CD8-positive, alpha-beta memory T cell (primary cell): ENCODE data around the gene RPS6KA6. TPM values are rescaled to one million over a fixed set of nuclear protein-coding genes. Genes with fewer than 3 reads are reported as not detected.

Experiments
- CTCF ChIA-PET: fragments of 350-600 bp; sonication (Branson Sonifier 250); formaldehyde crosslinking; loops from one replicate; lab custom pipeline; 2021; ENCODE audit warnings: antibody characterized with exemption; lab: Charles Lee
- POLR2A ChIA-PET: fragments of 350-600 bp; sonication (Branson Sonifier 250); formaldehyde crosslinking; loops from one replicate; lab custom pipeline; 2021; ENCODE audit warnings: antibody characterized with exemption; lab: Charles Lee
- DNase-seq, 5 donors: peaks; one replicate each; pipeline versions ENCODE4 v3.0.0 to v3.0.0-alpha.2; 2020 to 2022; ENCODE audit warnings: mixed read lengths in 1 of 5
- H3K27ac ChIP-seq: one replicate; pipeline ENCODE4 v1.7.0; 2013; ENCODE audit warnings: low read depth, mild to moderate bottlenecking, low read length, moderate library complexity
- H3K27me3 ChIP-seq: 2 replicates; pipeline ENCODE4 v1.7.0; 2013; ENCODE audit warnings: low read length, mild to moderate bottlenecking; ENCODE audit not compliant: insufficient read depth, poor library complexity, severe bottlenecking
- H3K36me3 ChIP-seq: 2 replicates; pipeline ENCODE4 v1.7.0; 2013; ENCODE audit warnings: mild to moderate bottlenecking, low read length, moderate library complexity; ENCODE audit not compliant: insufficient read depth
- H3K4me1 ChIP-seq: 2 replicates; pipeline ENCODE4 v1.7.0; 2013; ENCODE audit warnings: mild to moderate bottlenecking, low read length, moderate library complexity; ENCODE audit not compliant: insufficient read depth
- H3K4me3 ChIP-seq: 2 replicates; pipeline ENCODE4 v1.7.0; 2013; ENCODE audit warnings: mild to moderate bottlenecking, low read length
- H3K9me3 ChIP-seq: 2 replicates; pipeline ENCODE4 v1.7.0; 2013; ENCODE audit warnings: mild to moderate bottlenecking, low read length
- H3K27ac Mint-ChIP-seq, 8 donors: one replicate each; pipeline ENCODE4 v1.8.0; 2020 to 2021; ENCODE audit warnings: mixed read lengths in 8 of 8, mild to moderate bottlenecking in 6 of 8, inconsistent platforms in 3 of 8, moderate library complexity in 3 of 8
- H3K27me3 Mint-ChIP-seq, 2 donors: one replicate each; pipeline ENCODE4 v1.8.0; 2020 to 2021; ENCODE audit warnings: mixed read lengths in 2 of 2, mild to moderate bottlenecking in 1 of 2, moderate library complexity in 1 of 2
- H3K36me3 Mint-ChIP-seq, 3 donors: one replicate each; pipeline ENCODE4 v1.8.0; 2020 to 2021; ENCODE audit warnings: mixed read lengths in 3 of 3, inconsistent platforms in 1 of 3, mild to moderate bottlenecking in 1 of 3
- H3K4me1 Mint-ChIP-seq, 3 donors: one replicate each; pipeline ENCODE4 v1.8.0; 2020 to 2021; ENCODE audit warnings: mixed read lengths in 3 of 3, inconsistent platforms in 1 of 3, mild to moderate bottlenecking in 1 of 3
- H3K4me3 Mint-ChIP-seq, 7 donors: one replicate each; pipeline ENCODE4 v1.8.0; 2020 to 2021; ENCODE audit warnings: mixed read lengths in 7 of 7, mild to moderate bottlenecking in 6 of 7, moderate library complexity in 4 of 7, inconsistent platforms in 2 of 7
- H3K9me3 Mint-ChIP-seq, 5 donors: one replicate each; pipeline ENCODE4 v1.8.0; 2020 to 2022; ENCODE audit warnings: mixed read lengths in 5 of 5, mild to moderate bottlenecking in 3 of 5, moderate library complexity in 2 of 5, inconsistent platforms in 1 of 5
- polyA plus RNA-seq: library from polyadenylated mRNA; unstranded; fragments of 300-500 nt; fragmentation: Illumina TruSeq; gene quantifications from one replicate; pipeline ENCODE4 v1.2.3, GENCODE V29; 2021
- total RNA-seq, 2 experiments: library from RNA; stranded (reverse); gene quantifications; one replicate each; pipeline ENCODE4 v1.2.3, GENCODE V29; 2021

The RPS6KA6 gene
- total and polyA plus RNA-seq, 3 experiments from 2014 or later = 0.20 to 0.35 TPM; not detected in 1

- Mint-ChIP-seq H3K4me1 (no peaks in the 10 kb centered on the region), H3K4me3 (no peak overlapping the region), H3K36me3 (no peaks in the 10 kb centered on the region), H3K27me3 (peaks cover 0 to 2% of the 10 kb centered on the region in 2 donors), H3K9me3 (peaks cover 0 to 8% (median 2%) of the 10 kb centered on the region in 5 donors), H3K27ac (no peak overlapping the region)
- no peaks in the 10 kb centered on the region for H3K9me3 ChIP-seq
- no peaks in the 10 kb centered on the region for H3K36me3 ChIP-seq
- no peak overlapping the region for H3K4me3 ChIP-seq
- POLR2A ChIA-PET = no interaction called here
- CTCF ChIA-PET = no interaction called here
- H3K27me3 ChIP-seq = no peaks in the 10 kb centered on the region
- no peaks in the 10 kb centered on the region for H3K4me1 ChIP-seq
- DNase-seq = peak in 1 of 5 donors; percentile 12
- H3K27ac ChIP-seq = no peak overlapping the region
Measured at GRCh38 chrX:84046403-84046984, 141.5 kb downstream of the RPS6KA6 start.

GRCh38 chrX:84044051-84044450 is 143.9 kb downstream of the RPS6KA6 start:
- H3K27me3 ChIP-seq = no peaks in the 10 kb centered on the region
- no peaks in the 10 kb centered on the region for H3K36me3 Mint-ChIP-seq
- no peak overlapping the region for H3K27ac ChIP-seq
- H3K27me3 Mint-ChIP-seq = peaks cover 0 to 2% of the 10 kb centered on the region in 2 donors
- no peak overlapping the region for H3K4me3 ChIP-seq
- no peaks in the 10 kb centered on the region for H3K9me3 ChIP-seq
- no peaks in the 10 kb centered on the region for H3K4me1 Mint-ChIP-seq
- POLR2A ChIA-PET = no interaction called here
- no peak overlapping the region for H3K4me3 Mint-ChIP-seq
- H3K36me3 ChIP-seq = no peaks in the 10 kb centered on the region
- no peak for DNase-seq
- H3K9me3 Mint-ChIP-seq = peaks cover 0 to 12% (median 4%) of the 10 kb centered on the region in 5 donors
- no peak overlapping the region for H3K27ac Mint-ChIP-seq
- H3K4me1 ChIP-seq = no peaks in the 10 kb centered on the region
- CTCF ChIA-PET = no interaction called here
